NB4 (cell line): ENCODE measurements around the gene RPL10A.

ENCODE experiments used
- DNase-seq: peaks from one replicate; pipeline ENCODE4 v3.0.0; 2010; ENCODE audit warnings: low read depth
- H3K4me3 ChIP-seq: one replicate; pipeline ENCODE4 v1.5.1; 2011; ENCODE audit warnings: mild to moderate bottlenecking, low read depth, low read length, moderate library complexity
- MYC ChIP-seq: IDR thresholded peaks from 2 replicates; pipeline ENCODE4 v1.6.1; 2011; ENCODE audit warnings: low read depth, low read length
- POLR2A ChIP-seq: IDR thresholded peaks from 2 replicates; pipeline ENCODE4 v1.6.1; 2011; ENCODE audit warnings: mild to moderate bottlenecking; ENCODE audit not compliant: insufficient read length; ENCODE audit errors: extremely low read depth
- TF ChIP-seq, protein P1 (sequence below): IDR thresholded peaks from one replicate; pipeline ENCODE4 v1.5.1; 2012; ENCODE audit warnings: low read depth, low read length
- TF ChIP-seq, protein P2 (sequence below): IDR thresholded peaks from 2 replicates; pipeline ENCODE4 v1.6.1; 2011; ENCODE audit warnings: low read depth, low read length

The RPL10A gene

GRCh38 chr6:35474942-35475570, 6.9 kb downstream of the RPL10A start:
- TF ChIP-seq POLR2A: no peak
- TF ChIP-seq, protein P1, sequence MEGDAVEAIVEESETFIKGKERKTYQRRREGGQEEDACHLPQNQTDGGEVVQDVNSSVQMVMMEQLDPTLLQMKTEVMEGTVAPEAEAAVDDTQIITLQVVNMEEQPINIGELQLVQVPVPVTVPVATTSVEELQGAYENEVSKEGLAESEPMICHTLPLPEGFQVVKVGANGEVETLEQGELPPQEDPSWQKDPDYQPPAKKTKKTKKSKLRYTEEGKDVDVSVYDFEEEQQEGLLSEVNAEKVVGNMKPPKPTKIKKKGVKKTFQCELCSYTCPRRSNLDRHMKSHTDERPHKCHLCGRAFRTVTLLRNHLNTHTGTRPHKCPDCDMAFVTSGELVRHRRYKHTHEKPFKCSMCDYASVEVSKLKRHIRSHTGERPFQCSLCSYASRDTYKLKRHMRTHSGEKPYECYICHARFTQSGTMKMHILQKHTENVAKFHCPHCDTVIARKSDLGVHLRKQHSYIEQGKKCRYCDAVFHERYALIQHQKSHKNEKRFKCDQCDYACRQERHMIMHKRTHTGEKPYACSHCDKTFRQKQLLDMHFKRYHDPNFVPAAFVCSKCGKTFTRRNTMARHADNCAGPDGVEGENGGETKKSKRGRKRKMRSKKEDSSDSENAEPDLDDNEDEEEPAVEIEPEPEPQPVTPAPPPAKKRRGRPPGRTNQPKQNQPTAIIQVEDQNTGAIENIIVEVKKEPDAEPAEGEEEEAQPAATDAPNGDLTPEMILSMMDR: no peak
- TF ChIP-seq MYC: no peak
- TF ChIP-seq, protein P2, sequence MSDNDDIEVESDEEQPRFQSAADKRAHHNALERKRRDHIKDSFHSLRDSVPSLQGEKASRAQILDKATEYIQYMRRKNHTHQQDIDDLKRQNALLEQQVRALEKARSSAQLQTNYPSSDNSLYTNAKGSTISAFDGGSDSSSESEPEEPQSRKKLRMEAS: no peak
- DNase-seq: no peak

GRCh38 chr6:35475573-35475972, 7.4 kb downstream of the RPL10A start:
- TF ChIP-seq POLR2A: no peak
- TF ChIP-seq, protein P1: no peak
- TF ChIP-seq, protein P2: no peak

More at GRCh38 chr6:35474942-35475570, 6.9 kb downstream of the RPL10A start:
- H3K4me3 ChIP-seq: no peak overlapping the region

GRCh38 chr6:35476004-35476403, 7.8 kb downstream of the RPL10A start:
- DNase-seq: no peak
- no peak overlapping the region for H3K4me3 ChIP-seq
- TF ChIP-seq, protein P1: no peak
- TF ChIP-seq MYC (no peak), POLR2A (no peak)
- TF ChIP-seq, protein P2: no peak

More at GRCh38 chr6:35475573-35475972, 7.4 kb downstream of the RPL10A start:
- no peak overlapping the region for H3K4me3 ChIP-seq
- DNase-seq: no peak

DNA sequence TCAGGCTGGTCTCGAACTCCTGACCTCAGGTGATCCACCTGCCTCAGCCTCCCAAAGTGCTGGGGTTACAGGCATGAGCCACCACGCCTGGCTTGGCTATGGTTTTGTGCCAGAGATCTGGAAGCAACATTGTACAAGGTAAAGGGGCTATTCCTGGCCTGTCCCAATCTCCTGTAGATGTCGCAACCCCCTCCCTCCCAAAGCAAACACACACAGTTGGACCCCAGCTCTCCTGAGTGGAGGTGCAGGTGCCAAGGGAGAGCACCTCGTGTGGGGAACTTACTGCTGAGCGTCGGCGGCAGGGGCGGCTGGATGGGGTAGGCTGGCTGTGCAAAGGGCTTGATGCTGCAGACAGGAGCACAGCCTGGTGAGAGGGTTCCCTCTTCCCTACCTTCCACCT, 8.8 kb downstream of the RPL10A start:
- TF ChIP-seq, protein P2: no peak
- no peak for TF ChIP-seq POLR2A
- no peak for DNase-seq
- no peak overlapping the region for H3K4me3 ChIP-seq

- no peak for DNase-seq
- no peak overlapping the region for H3K4me3 ChIP-seq
- TF ChIP-seq, protein P2: no peak
- TF ChIP-seq, protein P1: no peak
- TF ChIP-seq MYC (no peak), POLR2A (no peak)
Measured at GRCh38 chr6:35477551-35478179, 9.5 kb downstream of the RPL10A start.

- no peak overlapping the region for H3K4me3 ChIP-seq
- TF ChIP-seq POLR2A (no peak), MYC (no peak)
- TF ChIP-seq, protein P2: no peak
- TF ChIP-seq, protein P1: no peak
- DNase-seq: no peak
Measured at GRCh38 chr6:35478259-35478658, 10.1 kb downstream of the RPL10A start.
